Body of pancreas (tissue), 4 donors: Measurements from ENCODE around the gene IQCK. TPM values are rescaled to one million over a fixed set of nuclear protein-coding genes. Genes with fewer than 3 reads are reported as not detected.

Experiments
- ATAC-seq: fragments of 150-250 bp; one replicate; pipeline ENCODE4 v1.9.1; 2016
- DNase-seq, 4 donors: peaks; one replicate each; pipeline ENCODE4 v3.0.0-alpha.2; 2019
- H3K27ac ChIP-seq, 4 donors: fragments of 200-600 bp; sonication (generic); 1 replicate in 3 of 4; 2 replicates in 1 of 4; pipeline versions ENCODE4 v1.5.1 to v1.6.1; 2016 to 2019; ENCODE audit warnings: mild to moderate bottlenecking in 1 of 4, mixed read lengths in 1 of 4, moderate library complexity in 1 of 4
- H3K27me3 ChIP-seq, 2 donors: fragments of 200-600 bp; sonication (generic); one replicate each; pipeline ENCODE4 v1.6.0; 2016; ENCODE audit warnings: mild to moderate bottlenecking in 1 of 2
- H3K36me3 ChIP-seq, 2 donors: fragments of 200-600 bp; sonication (generic); replicated peaks in 1 of 2; 2 replicates each; pipeline ENCODE4 v1.5.1; 2016; ENCODE audit warnings: low read depth in 2 of 2; ENCODE audit not compliant: insufficient read depth in 1 of 2
- H3K4me1 ChIP-seq: fragments of 200-600 bp; sonication (generic); one replicate; pipeline ENCODE4 v1.6.0; 2016
- H3K4me3 ChIP-seq, 2 donors: fragments of 200-600 bp; sonication (generic); 1 replicate in 1 of 2; 2 replicates in 1 of 2; pipeline ENCODE4 v1.5.1; 2016 to 2019
- H3K9me3 ChIP-seq, 3 donors: fragments of 200-600 bp; sonication (generic); 1 replicate in 2 of 3; 2 replicates in 1 of 3; pipeline ENCODE4 v1.5.1; 2016
- CTCF ChIP-seq, 7 experiments: fragments of 450-650 bp in 4 of 7; fragments of 200-600 bp in 3 of 7; sonication (generic) in 3 of 7; IDR thresholded peaks; one replicate each; pipeline ENCODE4 v1.5.1; 2016 to 2019; ENCODE audit warnings: antibody characterized with exemption in 7 of 7
- POLR2A ChIP-seq, 3 donors: fragments of 450-650 bp; IDR thresholded peaks; one replicate each; pipeline ENCODE4 v1.6.1; 2016; ENCODE audit warnings: antibody characterized with exemption in 3 of 3, mild to moderate bottlenecking in 2 of 3
- WGBS, 2 donors: methylation state at CpG; one replicate each; pipeline ENCODE4 v1.1.5; 2017; 5-methylcytosine and 5-hydroxymethylcytosine counted together
- intact Hi-C: fragments of 100-400 bp; cut with DNase I; formaldehyde crosslinking; loops from one replicate; pipeline ENCODE4 v1.15.1; 2023
- total RNA-seq, 2 donors: library from RNA; depleted of rRNA; stranded (reverse); fragments of >200 nt; gene quantifications; one replicate each; pipeline ENCODE4 v1.1.0, GENCODE V29; 2016

Gene IQCK
- total RNA-seq, 2 donors from 2014 or later: 10.9 to 52.7 TPM

- ATAC-seq (no peak), DNase-seq (no peak)
- H3K9me3 ChIP-seq: no peaks in the 10 kb centered on the region
- 94 to 95% methylated on average over 9 of the region's 9 CpGs for WGBS, 2 donors
- no peaks in the 10 kb centered on the region for H3K27me3 ChIP-seq
- peaks cover 0 to 2% of the 10 kb centered on the region in 2 donors for H3K36me3 ChIP-seq
- H3K27ac ChIP-seq: no peak overlapping the region
- TF ChIP-seq POLR2A (IDR thresholded peaks at IDR 0.05) (no peak), CTCF (IDR thresholded peaks at IDR 0.05) (no peak)
- intact Hi-C loops: no loop called here
- no peaks in the 10 kb centered on the region for H3K4me1 ChIP-seq
- no peak overlapping the region for H3K4me3 ChIP-seq
These were observed 141.1 kb downstream of the IQCK start for GRCh38 chr16:19859166-19859565.

DNA sequence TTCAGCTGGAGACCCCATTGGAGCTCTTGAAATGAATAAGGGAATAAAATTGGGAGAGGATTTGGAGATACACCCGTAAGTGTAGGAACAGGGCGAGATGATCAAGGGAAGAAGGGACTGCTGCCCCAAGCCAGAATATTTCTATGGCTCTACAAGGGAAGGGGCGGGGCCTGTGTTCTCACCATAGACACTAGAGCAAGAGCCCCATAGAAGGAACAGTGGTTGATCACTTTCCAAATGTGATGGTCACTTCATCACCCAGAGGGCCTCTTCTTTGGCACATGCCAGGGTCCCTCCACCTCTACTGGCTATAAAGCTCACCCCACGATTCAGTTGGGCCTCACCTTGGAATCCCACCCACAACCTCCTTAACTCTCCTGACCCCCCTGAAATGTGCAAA lies 141.5 kb downstream of the IQCK start:
- TF ChIP-seq CTCF (IDR thresholded peaks at IDR 0.05): no peak
- no peak for TF ChIP-seq POLR2A (IDR thresholded peaks at IDR 0.05)
- WGBS, 2 donors: 96 to 98% methylated on average over 3 of the region's 4 CpGs
- intact Hi-C loops: no loop called here
- Histone ChIP-seq H3K36me3 (peaks cover 0 to 2% of the 10 kb centered on the region in 2 donors), H3K4me1 (no peaks in the 10 kb centered on the region), H3K9me3 (no peaks in the 10 kb centered on the region), H3K27me3 (no peaks in the 10 kb centered on the region), H3K27ac (no peak overlapping the region), H3K4me3 (no peak overlapping the region)
- ATAC-seq: no peak
- no peak for DNase-seq

- Histone ChIP-seq H3K9me3 (no peaks in the 10 kb centered on the region), H3K4me3 (no peak overlapping the region), H3K27me3 (no peaks in the 10 kb centered on the region), H3K4me1 (no peaks in the 10 kb centered on the region), H3K27ac (no peak overlapping the region), H3K36me3 (peaks cover 0 to 2% of the 10 kb centered on the region in 2 donors)
- intact Hi-C loops: no loop called here
- WGBS, 2 donors: 80 to 86% methylated on average over 21 of the region's 21 CpGs
- DNase-seq (no peak), ATAC-seq (no peak)
- TF ChIP-seq POLR2A (IDR thresholded peaks at IDR 0.05) (no peak), CTCF (IDR thresholded peaks at IDR 0.05) (no peak)
These were observed 142.3 kb downstream of the IQCK start for GRCh38 chr16:19860166-19861041.

- intact Hi-C loops: no loop called here
- no peak overlapping the region for H3K4me3 ChIP-seq
- no peak for DNase-seq
- TF ChIP-seq CTCF (IDR thresholded peaks at IDR 0.05): no peak
- TF ChIP-seq POLR2A (IDR thresholded peaks at IDR 0.05): no peak
- peaks cover 0 to 2% of the 10 kb centered on the region in 2 donors for H3K36me3 ChIP-seq
- H3K9me3 ChIP-seq: no peaks in the 10 kb centered on the region
- ATAC-seq: no peak
- 77 to 91% methylated on average over 3 of the region's 3 CpGs for WGBS, 2 donors
- H3K27me3 ChIP-seq: no peaks in the 10 kb centered on the region
- no peaks in the 10 kb centered on the region for H3K4me1 ChIP-seq
- H3K27ac ChIP-seq: peak overlapping the region in 2 of 4 donors; percentile 33 to 48
These were observed 143.1 kb downstream of the IQCK start for GRCh38 chr16:19861133-19861532.
